ENCODE measurements around the gene SMIM3.
A peak's percentile ranks its signal among the peaks of the same experiment; 100 is the strongest.

The SMIM3 gene

GRCh38 chr5:150794927-150795326 lies 16.4 kb downstream of the SMIM3 start:
- Histone ChIP-seq H3K27ac (ENCODE audit: low read depth, low read length) (no peak overlapping the region), H3K4me2 (ENCODE audit: low read depth, low read length, poor library complexity, severe bottlenecking) (no peak overlapping the region), H3K9me2 (replicated peaks; ENCODE audit: insufficient read depth, low read length) (no peaks in the 10 kb centered on the region), H3F3A (ENCODE audit: insufficient read depth) (no peaks in the 10 kb centered on the region), H3K36me3 (ENCODE audit: low read length) (no peaks in the 10 kb centered on the region), H3K4me3 (ENCODE audit: insufficient read depth, low read length, poor library complexity, severe bottlenecking) (no peak overlapping the region), H3K9me3 (ENCODE audit: insufficient read depth, low read length) (no peaks in the 10 kb centered on the region), H3K79me2 (ENCODE audit: insufficient read depth, low read length) (no peaks in the 10 kb centered on the region), H2AFZ (ENCODE audit: low read depth, low read length, severe bottlenecking) (no peak overlapping the region), H4K20me1 (ENCODE audit: low read depth, low read length) (no peaks in the 10 kb centered on the region), H3K9ac (ENCODE audit: low read length) (no peak overlapping the region), H3K27me3 (ENCODE audit: low read length) (no peaks in the 10 kb centered on the region)
- TF ChIP-seq CTCF (IDR thresholded peaks at IDR 0.05; ENCODE audit: insufficient read depth, low read length, poor library complexity, severe bottlenecking) (no peak), EZH2phosphoT487 (conservative IDR thresholded peaks at IDR 0.05; ENCODE audit: low read length) (no peak)

GRCh38 chr5:150797384-150797783 lies 18.8 kb downstream of the SMIM3 start:
- H3K9me2 ChIP-seq (replicated peaks; ENCODE audit: insufficient read depth, low read length): no peaks in the 10 kb centered on the region
- H3K27me3 ChIP-seq (ENCODE audit: low read length): no peaks in the 10 kb centered on the region
- H3K79me2 ChIP-seq (ENCODE audit: insufficient read depth, low read length): no peaks in the 10 kb centered on the region
- no peaks in the 10 kb centered on the region for H3K9me3 ChIP-seq (ENCODE audit: insufficient read depth, low read length)
- H3F3A ChIP-seq (ENCODE audit: insufficient read depth): no peaks in the 10 kb centered on the region
- H4K20me1 ChIP-seq (ENCODE audit: low read depth, low read length): no peaks in the 10 kb centered on the region
- H3K4me2 ChIP-seq (ENCODE audit: low read depth, low read length, poor library complexity, severe bottlenecking): no peak overlapping the region
- H3K9ac ChIP-seq (ENCODE audit: low read length): no peak overlapping the region
- no peak overlapping the region for H3K4me3 ChIP-seq (ENCODE audit: insufficient read depth, low read length, poor library complexity, severe bottlenecking)
- H2AFZ ChIP-seq (ENCODE audit: low read depth, low read length, severe bottlenecking): no peak overlapping the region
- H3K36me3 ChIP-seq (ENCODE audit: low read length): no peaks in the 10 kb centered on the region
- TF ChIP-seq CTCF (IDR thresholded peaks at IDR 0.05; ENCODE audit: insufficient read depth, low read length, poor library complexity, severe bottlenecking) (no peak), EZH2phosphoT487 (conservative IDR thresholded peaks at IDR 0.05; ENCODE audit: low read length) (no peak)
- H3K27ac ChIP-seq (ENCODE audit: low read depth, low read length): no peak overlapping the region

DNA sequence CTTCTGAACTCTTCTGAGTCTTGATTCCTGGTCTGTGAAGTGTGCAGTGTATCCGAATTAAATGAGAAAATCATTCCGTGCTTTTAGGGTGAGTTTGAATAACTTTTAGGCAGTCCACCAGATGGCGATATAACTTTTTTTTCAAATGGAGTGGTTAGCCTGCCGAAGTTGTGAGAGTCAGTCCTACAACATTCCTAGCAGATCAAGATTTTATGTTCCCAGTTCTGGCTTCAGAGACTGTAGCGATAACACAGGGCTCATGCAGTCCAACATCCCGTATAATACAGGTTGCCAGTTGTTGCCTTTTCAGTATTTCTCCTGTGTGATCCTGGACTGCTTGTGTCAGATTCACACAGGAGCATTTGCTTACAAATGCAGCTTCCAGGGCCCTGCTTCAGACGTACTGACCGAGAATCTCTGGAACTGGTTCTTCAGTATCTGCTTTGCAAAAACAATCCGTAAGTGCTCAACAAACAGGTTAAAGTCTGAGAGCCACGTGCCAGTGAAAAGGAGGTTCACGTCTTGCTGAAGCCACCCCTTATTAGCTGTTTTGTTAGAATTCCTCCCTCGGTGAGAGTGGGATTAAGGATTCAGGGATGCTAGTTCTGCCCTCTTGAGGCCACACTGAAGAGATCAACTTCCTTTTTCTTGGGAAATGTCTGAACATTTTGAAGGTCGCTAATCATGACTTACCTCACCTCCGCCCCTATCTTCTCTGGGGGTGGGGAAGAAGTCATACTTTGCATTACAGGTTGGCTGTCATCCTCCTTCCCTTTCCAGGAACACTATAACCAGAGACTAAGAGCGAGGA lies 22.8 kb downstream of the SMIM3 start:
- H3K79me2 ChIP-seq (ENCODE audit: insufficient read depth, low read length): no peaks in the 10 kb centered on the region
- H3K9me3 ChIP-seq (ENCODE audit: insufficient read depth, low read length): no peaks in the 10 kb centered on the region
- no peak overlapping the region for H3K4me3 ChIP-seq (ENCODE audit: insufficient read depth, low read length, poor library complexity, severe bottlenecking)
- no peak for TF ChIP-seq EZH2phosphoT487 (conservative IDR thresholded peaks at IDR 0.05; ENCODE audit: low read length)
- TF ChIP-seq CTCF (IDR thresholded peaks at IDR 0.05; ENCODE audit: insufficient read depth, low read length, poor library complexity, severe bottlenecking): no peak
- no peaks in the 10 kb centered on the region for H3F3A ChIP-seq (ENCODE audit: insufficient read depth)
- no peaks in the 10 kb centered on the region for H3K9me2 ChIP-seq (replicated peaks; ENCODE audit: insufficient read depth, low read length)
- no peaks in the 10 kb centered on the region for H3K36me3 ChIP-seq (ENCODE audit: low read length)
- no peak overlapping the region for H3K27ac ChIP-seq (ENCODE audit: low read depth, low read length)
- no peak overlapping the region for H3K4me2 ChIP-seq (ENCODE audit: low read depth, low read length, poor library complexity, severe bottlenecking)
- peak overlapping the region; percentile 1 for H2AFZ ChIP-seq (ENCODE audit: low read depth, low read length, severe bottlenecking)
- H3K27me3 ChIP-seq (ENCODE audit: low read length): no peaks in the 10 kb centered on the region
- H4K20me1 ChIP-seq (ENCODE audit: low read depth, low read length): no peaks in the 10 kb centered on the region
- no peak overlapping the region for H3K9ac ChIP-seq (ENCODE audit: low read length)
